IMR-90 (cell line): ENCODE measurements around the gene NECTIN2. TPM values are rescaled to one million over a fixed set of nuclear protein-coding genes. Genes with fewer than 3 reads are reported as not detected.

Experiments
- ATAC-seq: fragments of 200-7000 bp; cut with Tn5 transposase; 2 replicates; pipeline ENCODE4 v1.9.1; 2020; ENCODE audit warnings: low read depth, mild to moderate bottlenecking, moderate library complexity
- BruUV-seq: library from RNA; stranded (reverse); fragments of 400-500 nt; replicated peaks from 2 replicates; lab custom pipeline; 2021; lab: Mats Ljungman, UMichigan
- CTCF ChIA-PET: fragments of 300-600 bp; formaldehyde crosslinking; extraction: SDS; loops from one replicate; lab custom pipeline; 2021; ENCODE audit warnings: antibody characterized with exemption; lab: Yijun Ruan, JAX
- POLR2A ChIA-PET: fragments of 300-600 bp; sonication (Branson Sonifier 250); formaldehyde crosslinking; loops from one replicate; lab custom pipeline; 2022; ENCODE audit warnings: antibody characterized with exemption; ENCODE audit not compliant: unreplicated experiment; lab: Charles Lee
- DNase-seq: peaks from one replicate; pipeline ENCODE4 v3.0.0; 2013
- H2AFZ ChIP-seq: replicated peaks from 2 replicates; pipeline ENCODE3; 2013; ENCODE audit warnings: low read length, mild to moderate bottlenecking; ENCODE audit not compliant: poor library complexity
- H2AK5ac ChIP-seq: 2 replicates; pipeline ENCODE4 v1.6.1; 2013; ENCODE audit warnings: low read depth, low read length, inconsistent platforms
- H2AK9ac ChIP-seq: replicated peaks from 2 replicates; pipeline ENCODE3; 2013; ENCODE audit warnings: mild to moderate bottlenecking, low read depth, low read length, moderate library complexity; ENCODE audit not compliant: poor library complexity
- H2BK120ac ChIP-seq: 2 replicates; pipeline ENCODE4 v1.6.1; 2013; ENCODE audit warnings: low read depth, low read length, inconsistent platforms
- H2BK15ac ChIP-seq: 3 replicates; pipeline ENCODE4 v1.6.1; 2013; ENCODE audit warnings: low read depth, low read length, inconsistent platforms
- H2BK20ac ChIP-seq: 2 replicates; pipeline ENCODE4 v1.6.1; 2013; ENCODE audit warnings: low read depth, mild to moderate bottlenecking, inconsistent platforms, low read length, moderate library complexity
- H2BK5ac ChIP-seq: 2 replicates; pipeline ENCODE4 v1.6.1; 2013; ENCODE audit warnings: mild to moderate bottlenecking, low read depth, low read length, inconsistent platforms; ENCODE audit not compliant: poor library complexity, severe bottlenecking
- H3K14ac ChIP-seq: replicated peaks from 2 replicates; pipeline ENCODE4 v1.6.1; 2013; ENCODE audit warnings: low read depth, low read length, inconsistent platforms
- H3K18ac ChIP-seq: 2 replicates; pipeline ENCODE4 v1.6.1; 2013; ENCODE audit warnings: low read depth, low read length, control low read depth
- H3K23ac ChIP-seq: 2 replicates; pipeline ENCODE4 v1.6.1; 2013; ENCODE audit warnings: low read depth, low read length, inconsistent platforms
- H3K27ac ChIP-seq: 2 replicates; pipeline ENCODE4 v1.5.1; 2013; ENCODE audit warnings: mild to moderate bottlenecking, control low read depth, low read length; ENCODE audit not compliant: insufficient read depth
- H3K27me3 ChIP-seq: 2 replicates; pipeline ENCODE4 v1.6.1; 2013; ENCODE audit warnings: low read length; ENCODE audit not compliant: control insufficient read depth, insufficient read depth
- H3K36me3 ChIP-seq: 2 replicates; pipeline ENCODE4 v1.6.1; 2013; ENCODE audit warnings: low read length, mixed read lengths; ENCODE audit not compliant: control insufficient read depth, insufficient read depth
- H3K4ac ChIP-seq: 2 replicates; pipeline ENCODE4 v1.6.1; 2013; ENCODE audit warnings: low read depth, low read length, inconsistent platforms
- H3K4me1 ChIP-seq: 2 replicates; pipeline ENCODE4 v1.6.1; 2013; ENCODE audit warnings: low read length, mixed read lengths; ENCODE audit not compliant: control insufficient read depth, insufficient read depth
- H3K4me2 ChIP-seq: 2 replicates; pipeline ENCODE4 v1.6.1; 2013; ENCODE audit warnings: low read depth, mild to moderate bottlenecking, control low read depth, low read length, moderate library complexity
- H3K4me3 ChIP-seq: 2 replicates; pipeline ENCODE4 v1.5.1; 2013; ENCODE audit warnings: low read depth, mild to moderate bottlenecking, control low read depth, low read length, moderate library complexity; ENCODE audit not compliant: insufficient read depth
- H3K56ac ChIP-seq: 2 replicates; pipeline ENCODE4 v1.6.1; 2013; ENCODE audit warnings: low read length, inconsistent platforms; ENCODE audit not compliant: insufficient read depth; ENCODE audit errors: extremely low read depth
- H3K79me1 ChIP-seq, 2 experiments: 2 replicates each; pipeline ENCODE4 v1.6.1; 2013; ENCODE audit warnings: low read length in 2 of 2, inconsistent platforms in 1 of 2, low read depth in 1 of 2
- H3K9ac ChIP-seq: 2 replicates; pipeline ENCODE4 v1.6.1; 2013; ENCODE audit warnings: low read depth, low read length, control low read depth
- H3K9me1 ChIP-seq: 2 replicates; pipeline ENCODE4 v1.6.1; 2013; ENCODE audit warnings: low read length, inconsistent platforms; ENCODE audit not compliant: insufficient read depth
- H3K9me3 ChIP-seq: 2 replicates; pipeline ENCODE4 v1.6.1; 2013; ENCODE audit warnings: low read length; ENCODE audit not compliant: control insufficient read depth, insufficient read depth
- H4K20me1 ChIP-seq: 2 replicates; pipeline ENCODE4 v1.6.1; 2013; ENCODE audit warnings: low read length, inconsistent platforms; ENCODE audit not compliant: insufficient read depth
- H4K5ac ChIP-seq: 2 replicates; pipeline ENCODE4 v1.6.1; 2013; ENCODE audit warnings: mild to moderate bottlenecking, low read depth, low read length, control low read depth
- H4K8ac ChIP-seq, 2 experiments: 2 replicates each; pipeline ENCODE4 v1.6.1; 2013; ENCODE audit warnings: low read depth in 2 of 2, low read length in 2 of 2, control low read depth in 1 of 2, inconsistent platforms in 1 of 2
- H4K91ac ChIP-seq: 2 replicates; pipeline ENCODE4 v1.6.1; 2013; ENCODE audit warnings: low read depth, low read length, inconsistent platforms; ENCODE audit not compliant: insufficient read depth
- CEBPB ChIP-seq: IDR thresholded peaks from 2 replicates; pipeline ENCODE4 v1.6.1; 2012; ENCODE audit warnings: low read depth, low read length, improper control_type of control experiment
- MAZ ChIP-seq: IDR thresholded peaks from 2 replicates; pipeline ENCODE4 v1.6.1; 2012; ENCODE audit warnings: low read depth, mild to moderate bottlenecking, low read length, improper control_type of control experiment, moderate library complexity, borderline replicate concordance
- MXI1 ChIP-seq: IDR thresholded peaks from 2 replicates; pipeline ENCODE4 v1.6.1; 2012; ENCODE audit warnings: low read depth, mild to moderate bottlenecking, low read length, moderate library complexity, borderline replicate concordance
- POLR2A ChIP-seq: IDR thresholded peaks from 2 replicates; pipeline ENCODE4 v1.6.1; 2012; ENCODE audit warnings: mild to moderate bottlenecking, low read depth, low read length
- RAD21 ChIP-seq: IDR thresholded peaks from 2 replicates; pipeline ENCODE4 v1.6.1; 2012; ENCODE audit warnings: low read length, improper control_type of control experiment
- RCOR1 ChIP-seq: IDR thresholded peaks from 2 replicates; pipeline ENCODE4 v1.6.1; 2012; ENCODE audit warnings: mild to moderate bottlenecking, low read length, improper control_type of control experiment; ENCODE audit not compliant: insufficient replicate concordance
- WGBS, 2 experiments: methylation state at CpG; one replicate each; pipeline versions ENCODE4 v1.1.5 to v1.1.7; 2013; ENCODE audit warnings: missing lambda C conversion rate in 2 of 2; ENCODE audit not compliant: insufficient read length in 1 of 2; ENCODE audit errors: extremely low coverage in 2 of 2; 5-methylcytosine and 5-hydroxymethylcytosine counted together
- dilution Hi-C: fragments of 300-500 bp; cut with HindIII; formaldehyde crosslinking; loops from one replicate; pipeline ENCODE4 v1.14.3; 2018; ENCODE audit warnings: low sequenced_read_pairs; ENCODE audit not compliant: unreplicated experiment
- in situ Hi-C: fragments of 300-500 bp; cut with MboI; formaldehyde crosslinking; loops from 3 replicates; pipeline ENCODE4 v1.14.3; 2019; ENCODE audit warnings: low sequenced_read_pairs, inconsistent platforms, mixed read lengths
- intact Hi-C: fragments of 100-400 bp; cut with micrococcal nuclease; formaldehyde crosslinking; loops from 2 replicates; pipeline ENCODE4 v1.10.0; 2022
- polyA plus RNA-seq, 3 experiments: library from polyadenylated mRNA; depleted of rRNA; stranded (reverse); fragments of >200 nt; gene quantifications; 2 replicates each; pipeline ENCODE4 v1.2.3, GENCODE V29; 2012; ENCODE audit warnings: low replicate concordance in 1 of 3
- total RNA-seq: library from RNA; depleted of rRNA; stranded (reverse); fragments of >200 nt; gene quantifications from 2 replicates; pipeline ENCODE4 v1.2.3, GENCODE V29; 2012
- TF ChIP-seq, protein P1 (sequence below): conservative IDR thresholded peaks from 2 replicates; pipeline ENCODE4 v1.5.1; 2012; ENCODE audit warnings: mild to moderate bottlenecking, low read depth, low read length, improper control_type of control experiment
- TF ChIP-seq, protein P2 (sequence below): fragments of 150-350 bp; IDR thresholded peaks from 2 replicates; pipeline ENCODE4 v1.6.1; 2016; ENCODE audit warnings: low read depth, mild to moderate bottlenecking, low read length, moderate library complexity, borderline replicate concordance
- TF ChIP-seq, protein P3 (sequence below): fragments of 150-350 bp; IDR thresholded peaks from 2 replicates; pipeline ENCODE4 v1.6.1; 2017; ENCODE audit warnings: mild to moderate bottlenecking, antibody characterized with exemption, low read length, low read depth

NECTIN2 gene
- total and polyA plus RNA-seq, 2 of the 4 experiments (the other 2 are of a cell fraction), result 77.8 to 170 TPM

DNA sequence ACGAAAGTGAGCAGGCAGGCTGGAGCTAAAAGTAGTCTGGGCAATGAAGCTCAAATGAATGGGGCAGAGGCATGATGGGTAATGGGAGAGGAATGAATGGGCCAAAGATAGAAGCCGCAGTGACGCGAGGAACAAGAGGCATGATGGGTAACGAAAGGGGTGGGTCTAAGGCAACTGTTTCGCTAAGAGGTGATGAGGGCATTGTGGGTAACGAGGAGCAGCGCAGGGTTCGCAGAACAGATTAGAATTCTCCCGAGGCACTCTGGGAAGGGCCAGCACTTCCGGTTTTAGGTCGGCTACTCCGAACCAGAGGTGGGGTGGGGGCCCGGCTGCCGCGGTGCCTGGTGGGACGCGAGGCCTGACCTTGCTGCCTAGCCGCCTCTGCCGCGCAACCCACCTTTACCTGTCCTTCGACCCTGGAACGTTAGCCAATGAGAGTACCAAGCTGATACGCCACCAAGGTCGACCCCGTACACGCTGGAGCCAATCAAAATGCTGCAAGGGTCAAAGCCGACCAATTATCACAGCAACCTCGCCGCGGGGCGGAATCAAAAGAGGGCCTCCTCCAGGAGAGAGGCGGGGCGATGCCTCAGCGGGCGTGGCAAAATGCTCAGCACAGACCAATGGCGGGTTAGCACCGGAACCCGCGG is 44.4 kb downstream of the NECTIN2 start (continued):
- TF ChIP-seq MXI1, result no peak
- peak; percentile 31; the same call in 1 of the 2 replicates for TF ChIP-seq CEBPB

DNA sequence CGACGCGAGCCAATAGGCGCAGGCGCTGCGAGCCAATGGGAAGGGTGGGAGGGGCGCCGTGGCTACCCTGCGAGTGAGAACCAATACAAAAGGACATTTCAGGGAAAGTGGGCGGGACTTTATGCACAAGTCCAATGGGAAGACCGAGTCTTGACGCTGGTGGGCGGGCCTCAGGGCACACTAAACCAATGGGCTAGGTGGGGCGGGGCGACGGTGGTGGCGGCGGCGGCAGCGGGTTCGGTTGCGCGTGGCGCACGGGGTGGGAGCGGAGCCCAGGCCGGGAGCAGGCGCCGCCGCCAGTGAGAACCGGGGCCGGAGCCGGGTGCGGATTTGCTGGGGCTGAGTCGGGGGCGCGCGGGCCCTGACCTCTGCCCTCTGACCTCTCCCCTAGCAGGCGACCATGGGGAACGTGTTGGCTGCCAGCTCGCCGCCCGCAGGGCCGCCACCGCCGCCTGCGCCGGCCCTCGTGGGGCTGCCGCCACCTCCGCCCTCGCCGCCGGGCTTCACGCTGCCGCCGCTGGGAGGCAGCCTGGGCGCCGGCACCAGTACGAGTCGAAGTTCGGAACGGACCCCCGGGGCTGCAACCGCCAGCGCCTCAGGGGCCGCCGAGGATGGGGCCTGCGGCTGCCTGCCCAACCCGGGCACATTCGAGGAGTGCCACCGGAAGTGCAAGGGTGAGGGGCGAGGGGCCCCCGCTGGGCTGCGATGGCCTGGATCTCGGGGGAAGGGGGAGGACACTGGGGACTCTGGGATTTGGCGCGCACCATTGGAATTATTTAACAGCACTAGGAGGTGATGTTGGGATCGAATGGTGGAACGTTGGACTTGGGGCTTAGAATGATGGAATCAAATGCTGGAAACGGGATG is 45.2 kb downstream of the NECTIN2 start, which contains the start of gene TOMM40:
TSS of gene TOMM40 (plus strand) at position 239 of the 867 bp plus-strand sequence. CDS start at position 401, 162 bp downstream.
- Histone ChIP-seq H2AK5ac (peak within 1 kb of the TSS; percentile 82), H2AFZ (peak within 1 kb of the TSS; percentile 92), H3K23ac (peak within 1 kb of the TSS; percentile 32), H2AK9ac (peak within 1 kb of the TSS; percentile 94), H3K4me2 (peak within 1 kb of the TSS; percentile 94), H3K27me3 (no peaks in the 10 kb centered on the region), H2BK120ac (no peak within 1 kb of the TSS; the same call in 1 of the 2 replicates), H3K9ac (peak within 1 kb of the TSS; percentile 93), H3K36me3 (peaks cover 40% of the 10 kb centered on the region), H2BK15ac (no peak within 1 kb of the TSS), H2BK20ac (no peak within 1 kb of the TSS), H3K4me1 (peaks cover 4% of the 10 kb centered on the region), H3K4ac (peak within 1 kb of the TSS; percentile 81), H3K4me3 (peak within 1 kb of the TSS; percentile 60), H4K5ac (peak within 1 kb of the TSS; percentile 40), H4K20me1 (peaks cover 10% of the 10 kb centered on the region; the same call in 1 of the 2 replicates), H3K18ac (peak within 1 kb of the TSS; percentile 11; the same call in 1 of the 2 replicates), H3K14ac (peak within 1 kb of the TSS; percentile 89), H3K9me3 (no peaks in the 10 kb centered on the region), H3K56ac (peak within 1 kb of the TSS; percentile 74), H4K8ac (peak within 1 kb of the TSS; percentile 49 to 94), H3K27ac (peak within 1 kb of the TSS; percentile 69), H3K79me1 (peaks cover 13 to 34% of the 10 kb centered on the region in 2 experiments), H4K91ac (peak within 1 kb of the TSS; percentile 42; the same call in 1 of the 2 replicates), H3K9me1 (peaks cover 7% of the 10 kb centered on the region), H2BK5ac (peak within 1 kb of the TSS; percentile 77)
- dilution Hi-C loops (no loop called here), in situ Hi-C loops (no loop called here), intact Hi-C loops (loop anchor here (1.0 to 2.0 kb wide), 2 partner anchors 44 to 60 kb away; partner anchors contain the start of gene NECTIN2)
- ChIA-PET CTCF (no interaction called here), POLR2A (no interaction called here)
- DNase-seq, result peak; percentile 100
- BruUV-seq, result no TSS peak
- 0% methylated on average over 39 of the region's 81 CpGs; no CpG with 5 or more reads in 1 of the 2 experiments for WGBS, 2 experiments
- peak; percentile 0 for ATAC-seq
- TF ChIP-seq MAZ (0 out of 2 replicates have a peak, but pooled peaks have one; percentile 37), POLR2A (peak; percentile 56; the same call in 1 of the 2 replicates), RCOR1 (no peak), RAD21 (no peak)
- TF ChIP-seq, protein P1, sequence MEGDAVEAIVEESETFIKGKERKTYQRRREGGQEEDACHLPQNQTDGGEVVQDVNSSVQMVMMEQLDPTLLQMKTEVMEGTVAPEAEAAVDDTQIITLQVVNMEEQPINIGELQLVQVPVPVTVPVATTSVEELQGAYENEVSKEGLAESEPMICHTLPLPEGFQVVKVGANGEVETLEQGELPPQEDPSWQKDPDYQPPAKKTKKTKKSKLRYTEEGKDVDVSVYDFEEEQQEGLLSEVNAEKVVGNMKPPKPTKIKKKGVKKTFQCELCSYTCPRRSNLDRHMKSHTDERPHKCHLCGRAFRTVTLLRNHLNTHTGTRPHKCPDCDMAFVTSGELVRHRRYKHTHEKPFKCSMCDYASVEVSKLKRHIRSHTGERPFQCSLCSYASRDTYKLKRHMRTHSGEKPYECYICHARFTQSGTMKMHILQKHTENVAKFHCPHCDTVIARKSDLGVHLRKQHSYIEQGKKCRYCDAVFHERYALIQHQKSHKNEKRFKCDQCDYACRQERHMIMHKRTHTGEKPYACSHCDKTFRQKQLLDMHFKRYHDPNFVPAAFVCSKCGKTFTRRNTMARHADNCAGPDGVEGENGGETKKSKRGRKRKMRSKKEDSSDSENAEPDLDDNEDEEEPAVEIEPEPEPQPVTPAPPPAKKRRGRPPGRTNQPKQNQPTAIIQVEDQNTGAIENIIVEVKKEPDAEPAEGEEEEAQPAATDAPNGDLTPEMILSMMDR, result peak; percentile 7; the same call in 1 of the 2 replicates
- TF ChIP-seq, protein P2, sequence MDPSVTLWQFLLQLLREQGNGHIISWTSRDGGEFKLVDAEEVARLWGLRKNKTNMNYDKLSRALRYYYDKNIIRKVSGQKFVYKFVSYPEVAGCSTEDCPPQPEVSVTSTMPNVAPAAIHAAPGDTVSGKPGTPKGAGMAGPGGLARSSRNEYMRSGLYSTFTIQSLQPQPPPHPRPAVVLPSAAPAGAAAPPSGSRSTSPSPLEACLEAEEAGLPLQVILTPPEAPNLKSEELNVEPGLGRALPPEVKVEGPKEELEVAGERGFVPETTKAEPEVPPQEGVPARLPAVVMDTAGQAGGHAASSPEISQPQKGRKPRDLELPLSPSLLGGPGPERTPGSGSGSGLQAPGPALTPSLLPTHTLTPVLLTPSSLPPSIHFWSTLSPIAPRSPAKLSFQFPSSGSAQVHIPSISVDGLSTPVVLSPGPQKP, result no peak
- TF ChIP-seq, protein P3, sequence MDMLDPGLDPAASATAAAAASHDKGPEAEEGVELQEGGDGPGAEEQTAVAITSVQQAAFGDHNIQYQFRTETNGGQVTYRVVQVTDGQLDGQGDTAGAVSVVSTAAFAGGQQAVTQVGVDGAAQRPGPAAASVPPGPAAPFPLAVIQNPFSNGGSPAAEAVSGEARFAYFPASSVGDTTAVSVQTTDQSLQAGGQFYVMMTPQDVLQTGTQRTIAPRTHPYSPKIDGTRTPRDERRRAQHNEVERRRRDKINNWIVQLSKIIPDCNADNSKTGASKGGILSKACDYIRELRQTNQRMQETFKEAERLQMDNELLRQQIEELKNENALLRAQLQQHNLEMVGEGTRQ, result peak; percentile 32; the same call in 1 of the 2 replicates
